GM12878 (cell line): Measurements from ENCODE around the gene SLAIN2.

Source experiments
- TF ChIP-seq, protein P1 (sequence below), 3 experiments: IDR thresholded peaks in 2 of 3; conservative IDR thresholded peaks in 1 of 3; 2 replicates each; pipeline ENCODE4 v1.5.1; 2011; ENCODE audit warnings: low read depth in 3 of 3, low read length in 3 of 3, mild to moderate bottlenecking in 3 of 3, control low read depth in 2 of 3, moderate library complexity in 2 of 3, inconsistent platforms in 1 of 3, mixed read lengths in 1 of 3; ENCODE audit not compliant: control insufficient read depth in 2 of 3, insufficient read depth in 1 of 3; ENCODE audit errors: extremely low read depth in 1 of 3
- TF ChIP-seq, protein P2 (sequence below): IDR thresholded peaks from 2 replicates; pipeline ENCODE4 v1.6.1; 2012; ENCODE audit warnings: low read depth, low read length, improper control_type of control experiment

DNA sequence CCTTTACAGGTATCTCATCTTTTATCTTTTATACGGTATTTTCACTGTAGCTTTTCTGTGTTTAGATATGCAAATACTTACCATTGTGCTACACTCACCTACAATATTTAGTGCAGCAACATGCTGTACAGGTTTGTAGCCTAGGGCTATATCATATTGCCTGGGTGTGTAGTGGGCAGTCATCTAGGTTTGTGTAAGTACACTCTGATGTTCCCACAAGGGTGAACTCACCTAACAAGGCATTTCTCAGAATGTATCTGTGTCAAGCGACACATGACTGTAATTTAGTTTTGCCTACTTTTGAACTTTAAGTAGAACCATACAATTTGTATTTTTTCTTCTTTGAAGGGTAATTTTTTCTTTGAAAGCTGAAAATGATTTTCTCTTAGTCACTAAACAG is 87.6 kb downstream of the SLAIN2 start:
- TF ChIP-seq, protein P1, sequence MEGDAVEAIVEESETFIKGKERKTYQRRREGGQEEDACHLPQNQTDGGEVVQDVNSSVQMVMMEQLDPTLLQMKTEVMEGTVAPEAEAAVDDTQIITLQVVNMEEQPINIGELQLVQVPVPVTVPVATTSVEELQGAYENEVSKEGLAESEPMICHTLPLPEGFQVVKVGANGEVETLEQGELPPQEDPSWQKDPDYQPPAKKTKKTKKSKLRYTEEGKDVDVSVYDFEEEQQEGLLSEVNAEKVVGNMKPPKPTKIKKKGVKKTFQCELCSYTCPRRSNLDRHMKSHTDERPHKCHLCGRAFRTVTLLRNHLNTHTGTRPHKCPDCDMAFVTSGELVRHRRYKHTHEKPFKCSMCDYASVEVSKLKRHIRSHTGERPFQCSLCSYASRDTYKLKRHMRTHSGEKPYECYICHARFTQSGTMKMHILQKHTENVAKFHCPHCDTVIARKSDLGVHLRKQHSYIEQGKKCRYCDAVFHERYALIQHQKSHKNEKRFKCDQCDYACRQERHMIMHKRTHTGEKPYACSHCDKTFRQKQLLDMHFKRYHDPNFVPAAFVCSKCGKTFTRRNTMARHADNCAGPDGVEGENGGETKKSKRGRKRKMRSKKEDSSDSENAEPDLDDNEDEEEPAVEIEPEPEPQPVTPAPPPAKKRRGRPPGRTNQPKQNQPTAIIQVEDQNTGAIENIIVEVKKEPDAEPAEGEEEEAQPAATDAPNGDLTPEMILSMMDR (IDR thresholded peaks at IDR 0.05 in 2 of 3, conservative IDR thresholded peaks at IDR 0.05 in 1 of 3; ENCODE audit: control insufficient read depth in 2 of 3, extremely low read depth in 1 of 3, insufficient read depth in 1 of 3, low read depth in 3 of 3, low read length in 3 of 3), result no peak
- TF ChIP-seq, protein P2, sequence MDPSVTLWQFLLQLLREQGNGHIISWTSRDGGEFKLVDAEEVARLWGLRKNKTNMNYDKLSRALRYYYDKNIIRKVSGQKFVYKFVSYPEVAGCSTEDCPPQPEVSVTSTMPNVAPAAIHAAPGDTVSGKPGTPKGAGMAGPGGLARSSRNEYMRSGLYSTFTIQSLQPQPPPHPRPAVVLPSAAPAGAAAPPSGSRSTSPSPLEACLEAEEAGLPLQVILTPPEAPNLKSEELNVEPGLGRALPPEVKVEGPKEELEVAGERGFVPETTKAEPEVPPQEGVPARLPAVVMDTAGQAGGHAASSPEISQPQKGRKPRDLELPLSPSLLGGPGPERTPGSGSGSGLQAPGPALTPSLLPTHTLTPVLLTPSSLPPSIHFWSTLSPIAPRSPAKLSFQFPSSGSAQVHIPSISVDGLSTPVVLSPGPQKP, result no peak
